ENCODE data around the gene AURKB.

The AURKB gene

DNA sequence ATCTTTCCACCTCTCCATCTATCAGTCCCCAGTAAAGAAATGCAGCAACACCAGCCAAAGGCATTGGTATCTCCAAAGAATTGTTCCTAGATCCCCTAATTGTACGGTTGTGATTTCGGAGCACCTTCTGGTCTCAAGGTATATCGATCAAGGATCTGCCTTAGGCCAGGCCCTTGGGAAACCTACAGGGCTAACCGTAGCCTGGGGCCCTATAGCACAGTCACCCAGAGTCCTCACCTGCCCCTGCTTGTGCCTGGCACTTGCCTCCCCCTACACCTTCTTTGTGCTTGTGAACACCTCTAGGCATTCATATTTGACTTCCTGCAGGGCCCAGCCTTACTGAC, 16.8 kb upstream of the AURKB start:
- no peak for TF ChIP-seq SIN3A (IDR thresholded peaks at IDR 0.05; ENCODE audit: borderline replicate concordance, insufficient read depth, low read length)
- TF ChIP-seq REST (IDR thresholded peaks at IDR 0.05; ENCODE audit: insufficient read depth in 1 of 2, low read depth in 2 of 2, low read length in 2 of 2), result no peak
- TF ChIP-seq POLR2AphosphoS5 (IDR thresholded peaks at IDR 0.05; ENCODE audit: low read depth, low read length), result no peak
- TF ChIP-seq TAF1 (IDR thresholded peaks at IDR 0.05; ENCODE audit: borderline replicate concordance, insufficient read depth, low read length), result no peak
- no peak for TF ChIP-seq FOXP2 (optimal IDR thresholded peaks at IDR 0.05; ENCODE audit: borderline replicate concordance, extremely low read depth, extremely low read length, insufficient read depth)

GRCh38 chr17:8226536-8227237, 16.3 kb upstream of the AURKB start:
- peak; percentile 94 for TF ChIP-seq POLR2AphosphoS5 (IDR thresholded peaks at IDR 0.05; ENCODE audit: low read depth, low read length)
- TF ChIP-seq SIN3A (IDR thresholded peaks at IDR 0.05; ENCODE audit: borderline replicate concordance, insufficient read depth, low read length), result 0 out of 2 replicates have a peak, but pooled peaks have one; percentile 57
- TF ChIP-seq FOXP2 (optimal IDR thresholded peaks at IDR 0.05; ENCODE audit: borderline replicate concordance, extremely low read depth, extremely low read length, insufficient read depth), result no peak
- TF ChIP-seq REST (IDR thresholded peaks at IDR 0.05; ENCODE audit: insufficient read depth in 1 of 2, low read depth in 2 of 2, low read length in 2 of 2), result peak; percentile 5 to 37; a peak in 1 of 4 replicates
- peak; percentile 34; the same call in 1 of the 2 replicates for TF ChIP-seq TAF1 (IDR thresholded peaks at IDR 0.05; ENCODE audit: borderline replicate concordance, insufficient read depth, low read length)

DNA sequence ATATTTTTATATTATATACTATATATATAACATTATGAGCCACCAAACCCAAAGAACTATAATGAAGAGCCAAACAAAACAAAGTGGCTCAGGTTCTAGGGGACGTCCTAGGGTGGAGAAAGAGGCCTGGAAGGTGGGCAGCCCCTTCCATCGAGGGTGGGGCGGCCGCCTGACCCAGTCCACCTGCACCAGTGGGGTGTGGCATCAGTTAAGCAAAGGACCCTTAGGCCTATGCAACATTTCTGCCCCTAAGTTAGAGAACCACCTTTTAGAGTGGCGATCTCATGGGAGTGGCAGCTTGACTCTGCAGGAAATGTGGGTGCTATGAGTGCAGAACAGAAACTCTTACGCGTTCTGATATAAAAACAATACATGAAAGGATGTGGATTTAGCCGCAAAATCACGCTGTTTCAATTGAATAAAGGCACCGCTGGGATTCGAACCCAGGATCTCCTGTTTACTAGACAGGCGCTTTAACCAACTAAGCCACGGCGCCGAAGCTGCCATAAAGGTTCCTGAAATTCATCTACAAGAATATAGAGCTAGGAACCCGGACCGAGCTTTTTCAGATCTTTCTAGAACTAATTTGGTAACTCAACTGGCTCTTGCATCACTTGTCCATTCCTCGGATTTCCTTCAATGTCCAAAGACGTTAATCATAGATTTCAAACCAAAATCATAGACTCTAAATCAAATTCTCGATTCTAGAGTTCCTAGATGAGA, 15.6 kb upstream of the AURKB start:
- TF ChIP-seq FOXP2 (optimal IDR thresholded peaks at IDR 0.05; ENCODE audit: borderline replicate concordance, extremely low read depth, extremely low read length, insufficient read depth) (no peak), POLR2AphosphoS5 (IDR thresholded peaks at IDR 0.05; ENCODE audit: low read depth, low read length) (peak; percentile 8; the same call in 1 of the 2 replicates), REST (IDR thresholded peaks at IDR 0.05; ENCODE audit: insufficient read depth in 1 of 2, low read depth in 2 of 2, low read length in 2 of 2) (no peak)

GRCh38 chr17:8224891-8225812, 14.8 kb upstream of the AURKB start:
- TF ChIP-seq TAF1 (IDR thresholded peaks at IDR 0.05; ENCODE audit: borderline replicate concordance, insufficient read depth, low read length) (no peak), SIN3A (IDR thresholded peaks at IDR 0.05; ENCODE audit: borderline replicate concordance, insufficient read depth, low read length) (no peak), REST (IDR thresholded peaks at IDR 0.05; ENCODE audit: insufficient read depth in 1 of 2, low read depth in 2 of 2, low read length in 2 of 2) (no peak), POLR2AphosphoS5 (IDR thresholded peaks at IDR 0.05; ENCODE audit: low read depth, low read length) (no peak), FOXP2 (optimal IDR thresholded peaks at IDR 0.05; ENCODE audit: borderline replicate concordance, extremely low read depth, extremely low read length, insufficient read depth) (no peak)
